SK-N-SH treated with all-trans-retinoic acid at 6 μM for 48 hours (cell line): ENCODE measurements around the gene ACADL.
A peak's percentile ranks its signal among the peaks of the same experiment; 100 is the strongest.
"Not testable (repeated sequence)": the region's sequence is repeated elsewhere in the genome, so short reads cannot be mapped to it uniquely, and the experiment has no call there.

ENCODE experiments used
- ATAC-seq: fragments of 200-7000 bp; cut with Tn5 transposase; 3 replicates; pipeline ENCODE4 v1.9.1; 2020; ENCODE audit warnings: mild to moderate bottlenecking, moderate library complexity
- ARNTL ChIP-seq: fragments of 450-650 bp; formaldehyde crosslinking; IDR thresholded peaks from 2 replicates; pipeline ENCODE4 v1.5.0; 2020; ENCODE audit warnings: low read depth, mild to moderate bottlenecking, moderate library complexity, borderline replicate concordance
- BACH2 ChIP-seq: fragments of 250-450 bp; sonication (Bioruptor Pico); IDR thresholded peaks from 2 replicates; pipeline ENCODE4 v1.9.0; 2021; ENCODE audit warnings: mild to moderate bottlenecking, borderline replicate concordance
- CREB5 ChIP-seq: fragments of 250-450 bp; sonication (Bioruptor Pico); IDR thresholded peaks from 2 replicates; pipeline ENCODE4 v1.5.1; 2020; ENCODE audit warnings: low read depth, mild to moderate bottlenecking, moderate library complexity
- CSDC2 ChIP-seq: fragments of 250-450 bp; sonication (Bioruptor Pico); IDR thresholded peaks from 2 replicates; pipeline ENCODE4 v1.5.0; 2020; ENCODE audit warnings: mild to moderate bottlenecking, moderate library complexity
- CSRNP3 ChIP-seq: fragments of 250-450 bp; sonication (Bioruptor Pico); IDR thresholded peaks from 2 replicates; pipeline ENCODE4 v1.5.1; 2021; ENCODE audit warnings: mild to moderate bottlenecking, moderate library complexity
- ESRRG ChIP-seq: fragments of 250-450 bp; sonication (Bioruptor Pico); IDR thresholded peaks from 2 replicates; pipeline ENCODE4 v1.6.1; 2021; ENCODE audit warnings: mild to moderate bottlenecking
- GLIS3 ChIP-seq: fragments of 250-450 bp; sonication (Bioruptor Pico); IDR thresholded peaks from 2 replicates; pipeline ENCODE4 v1.5.0; 2020; ENCODE audit warnings: mild to moderate bottlenecking, moderate library complexity
- ISL1 ChIP-seq: fragments of 250-450 bp; sonication (Bioruptor Pico); IDR thresholded peaks from 2 replicates; pipeline ENCODE4 v2.1.2; 2022; ENCODE audit warnings: mild to moderate bottlenecking, moderate library complexity
- PATZ1 ChIP-seq: fragments of 250-450 bp; sonication (Bioruptor Pico); IDR thresholded peaks from 2 replicates; pipeline ENCODE4 v1.8.0; 2020; ENCODE audit warnings: mild to moderate bottlenecking, moderate library complexity, borderline replicate concordance
- POU6F1 ChIP-seq: fragments of 250-450 bp; sonication (Bioruptor Pico); IDR thresholded peaks from 2 replicates; pipeline ENCODE4 v1.8.0; 2021; ENCODE audit warnings: low read depth, mild to moderate bottlenecking, moderate library complexity, borderline replicate concordance
- SNAI2 ChIP-seq: fragments of 250-450 bp; sonication (Bioruptor Pico); IDR thresholded peaks from 2 replicates; pipeline ENCODE4 v1.5.0; 2020; ENCODE audit warnings: mild to moderate bottlenecking, moderate library complexity
- TCF4 ChIP-seq: fragments of 250-450 bp; sonication (Bioruptor Pico); IDR thresholded peaks from 2 replicates; pipeline ENCODE4 v1.8.0; 2021; ENCODE audit warnings: mild to moderate bottlenecking, moderate library complexity, borderline replicate concordance
- TOX ChIP-seq: fragments of 250-450 bp; sonication (Bioruptor Pico); IDR thresholded peaks from 2 replicates; pipeline ENCODE4 v1.8.0; 2021; ENCODE audit warnings: mild to moderate bottlenecking, moderate library complexity, borderline replicate concordance
- ZNF565 ChIP-seq: fragments of 450-650 bp; formaldehyde crosslinking; conservative IDR thresholded peaks from 2 replicates; pipeline ENCODE4 v1.5.0; 2020; ENCODE audit warnings: low read depth, mild to moderate bottlenecking, moderate library complexity
- ZNF70 ChIP-seq: fragments of 450-650 bp; formaldehyde crosslinking; IDR thresholded peaks from 2 replicates; pipeline ENCODE4 v1.5.0; 2020; ENCODE audit warnings: mild to moderate bottlenecking, moderate library complexity
- ZNF8 ChIP-seq: fragments of 450-650 bp; formaldehyde crosslinking; IDR thresholded peaks from 2 replicates; pipeline ENCODE4 v1.5.0; 2020; ENCODE audit warnings: mild to moderate bottlenecking, moderate library complexity

The ACADL gene

GRCh38 chr2:210177769-210178168, 47.5 kb downstream of the ACADL start (continued):
- no peak for TF ChIP-seq CSRNP3 (CRISPR knock-in tag)
- no peak for TF ChIP-seq SNAI2
- TF ChIP-seq ESRRG (CRISPR knock-in tag), result no peak
- no peak for TF ChIP-seq ISL1

GRCh38 chr2:210177115-210177514, 48.1 kb downstream of the ACADL start:
- peak; percentile 75; the same call in 1 of the 2 replicates for TF ChIP-seq ZNF8 (CRISPR knock-in tag)
- ATAC-seq, result not testable (repeated sequence)

GRCh38 chr2:210174086-210174485, 51.2 kb downstream of the ACADL start:
- no peak for ATAC-seq

GRCh38 chr2:210172219-210172575, 53.0 kb downstream of the ACADL start:
- no peak for ATAC-seq
- no peak for TF ChIP-seq CSDC2
- TF ChIP-seq CSRNP3 (CRISPR knock-in tag), result no peak
- no peak for TF ChIP-seq GLIS3 (CRISPR knock-in tag)
- TF ChIP-seq TOX (CRISPR knock-in tag), result no peak

More at GRCh38 chr2:210174086-210174485, 51.2 kb downstream of the ACADL start:
- TF ChIP-seq TCF4 (no peak), PATZ1 (CRISPR knock-in tag) (no peak), BACH2 (no peak), ZNF70 (CRISPR knock-in tag) (no peak), ZNF565 (CRISPR knock-in tag) (no peak), CSRNP3 (CRISPR knock-in tag) (no peak), CREB5 (CRISPR knock-in tag) (no peak), ARNTL (no peak), POU6F1 (CRISPR knock-in tag) (no peak), ZNF8 (CRISPR knock-in tag) (no peak), GLIS3 (CRISPR knock-in tag) (no peak), CSDC2 (no peak), ISL1 (no peak)
- TF ChIP-seq, all 23 proteins: peak for 0
